NB4 (cell line): Measurements from ENCODE around the gene SGCA.

Experiments
- MYC ChIP-seq: IDR thresholded peaks from 2 replicates; pipeline ENCODE4 v1.6.1; 2011; ENCODE audit warnings: low read depth, low read length
- POLR2A ChIP-seq: IDR thresholded peaks from 2 replicates; pipeline ENCODE4 v1.6.1; 2011; ENCODE audit warnings: mild to moderate bottlenecking; ENCODE audit not compliant: insufficient read length; ENCODE audit errors: extremely low read depth
- TF ChIP-seq, protein P1 (sequence below): IDR thresholded peaks from one replicate; pipeline ENCODE4 v1.5.1; 2012; ENCODE audit warnings: low read depth, low read length
- TF ChIP-seq, protein P2 (sequence below): IDR thresholded peaks from 2 replicates; pipeline ENCODE4 v1.6.1; 2011; ENCODE audit warnings: low read depth, low read length

DNA sequence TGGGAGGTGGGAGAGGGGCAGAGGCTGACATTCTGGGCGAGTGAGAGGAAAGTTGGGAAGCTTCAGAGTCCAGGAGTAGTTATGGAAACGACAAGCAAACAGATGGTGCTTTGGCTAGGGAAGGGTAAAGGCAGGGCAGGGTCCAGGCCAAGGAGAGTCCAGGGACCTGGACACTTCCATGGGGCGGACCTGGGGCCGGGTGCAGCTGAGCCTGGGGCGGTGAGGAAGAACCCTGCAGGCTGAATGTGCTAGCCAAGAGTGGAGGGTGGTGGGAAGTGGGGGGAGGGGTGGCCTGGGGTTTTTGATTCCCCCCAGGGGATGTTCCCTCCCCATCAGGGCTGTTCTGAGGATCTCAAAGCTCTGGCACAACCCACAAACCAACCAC lies 18.0 kb upstream of the SGCA start:
- no peak for TF ChIP-seq MYC
- TF ChIP-seq, protein P1, sequence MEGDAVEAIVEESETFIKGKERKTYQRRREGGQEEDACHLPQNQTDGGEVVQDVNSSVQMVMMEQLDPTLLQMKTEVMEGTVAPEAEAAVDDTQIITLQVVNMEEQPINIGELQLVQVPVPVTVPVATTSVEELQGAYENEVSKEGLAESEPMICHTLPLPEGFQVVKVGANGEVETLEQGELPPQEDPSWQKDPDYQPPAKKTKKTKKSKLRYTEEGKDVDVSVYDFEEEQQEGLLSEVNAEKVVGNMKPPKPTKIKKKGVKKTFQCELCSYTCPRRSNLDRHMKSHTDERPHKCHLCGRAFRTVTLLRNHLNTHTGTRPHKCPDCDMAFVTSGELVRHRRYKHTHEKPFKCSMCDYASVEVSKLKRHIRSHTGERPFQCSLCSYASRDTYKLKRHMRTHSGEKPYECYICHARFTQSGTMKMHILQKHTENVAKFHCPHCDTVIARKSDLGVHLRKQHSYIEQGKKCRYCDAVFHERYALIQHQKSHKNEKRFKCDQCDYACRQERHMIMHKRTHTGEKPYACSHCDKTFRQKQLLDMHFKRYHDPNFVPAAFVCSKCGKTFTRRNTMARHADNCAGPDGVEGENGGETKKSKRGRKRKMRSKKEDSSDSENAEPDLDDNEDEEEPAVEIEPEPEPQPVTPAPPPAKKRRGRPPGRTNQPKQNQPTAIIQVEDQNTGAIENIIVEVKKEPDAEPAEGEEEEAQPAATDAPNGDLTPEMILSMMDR = no peak
- TF ChIP-seq, protein P2, sequence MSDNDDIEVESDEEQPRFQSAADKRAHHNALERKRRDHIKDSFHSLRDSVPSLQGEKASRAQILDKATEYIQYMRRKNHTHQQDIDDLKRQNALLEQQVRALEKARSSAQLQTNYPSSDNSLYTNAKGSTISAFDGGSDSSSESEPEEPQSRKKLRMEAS = no peak
- no peak for TF ChIP-seq POLR2A
